Measurements from ENCODE around the gene LRP1.
A peak's percentile ranks its signal among the peaks of the same experiment; 100 is the strongest.

Gene LRP1

DNA sequence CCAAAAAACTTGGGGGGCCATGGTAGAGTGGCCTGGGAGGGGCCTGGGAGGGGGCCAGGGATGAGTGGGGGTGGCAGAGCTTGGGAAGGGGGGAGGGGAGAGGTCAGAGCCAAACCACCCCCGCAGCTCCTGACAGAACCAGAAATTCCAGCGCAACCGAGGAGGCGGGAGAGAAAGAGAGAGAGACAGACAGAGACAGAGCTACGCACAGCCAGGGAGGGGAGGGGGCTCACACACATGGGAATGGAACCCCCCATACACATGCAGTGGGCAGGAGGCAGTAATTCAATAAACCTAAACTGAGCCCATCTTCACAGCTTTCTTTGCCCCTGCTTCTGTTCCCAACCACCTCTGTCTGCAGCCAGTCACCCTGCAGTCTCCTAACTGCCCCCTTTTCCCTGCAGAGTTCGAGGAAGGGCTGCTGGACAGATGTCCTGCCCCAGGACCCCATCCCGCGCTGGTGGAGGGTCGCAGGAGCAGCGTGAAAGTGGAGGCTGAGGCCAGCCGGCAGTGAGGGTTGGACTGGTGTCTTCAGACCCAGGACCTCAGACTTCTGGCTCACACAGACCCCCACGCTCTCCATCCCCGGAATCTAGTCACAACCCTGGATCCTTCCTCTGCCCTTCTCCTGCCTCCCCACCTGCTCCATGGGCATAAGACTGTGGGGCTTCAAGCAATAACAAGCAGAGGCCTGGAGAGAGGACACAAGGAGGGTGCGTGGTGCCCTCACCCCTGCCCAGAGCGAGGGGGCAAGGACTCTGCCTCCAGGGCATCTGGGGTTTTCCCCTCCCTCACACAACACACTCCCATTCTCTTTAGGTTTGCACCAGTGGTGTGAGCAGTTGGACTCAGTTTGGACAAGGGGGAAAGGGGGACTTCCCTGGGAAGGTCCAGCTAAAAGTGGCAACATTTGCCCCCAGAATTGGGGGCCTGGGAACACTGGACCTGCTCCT lies 33.8 kb upstream of the LRP1 start:
- no peak for DNase-seq (ENCODE audit: low read depth in 2 of 2)

DNA sequence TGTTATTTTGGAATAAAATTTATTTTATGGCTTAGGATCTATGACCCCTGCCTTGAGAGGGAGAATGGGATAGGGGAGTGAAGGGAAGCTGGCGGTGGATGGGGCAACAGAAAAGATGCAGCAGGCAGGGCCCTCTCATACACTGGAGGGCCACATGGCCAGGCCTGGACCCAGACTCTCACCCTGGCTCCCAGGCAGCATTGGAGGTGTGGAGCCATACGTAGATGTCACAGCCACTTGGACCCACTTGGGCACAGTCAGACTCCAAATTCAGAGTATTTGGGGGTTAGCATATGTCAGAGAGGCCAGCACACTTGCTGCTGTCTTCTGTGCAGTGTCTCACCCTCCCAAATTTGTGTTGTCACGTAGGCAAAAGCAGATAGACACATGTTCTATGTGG lies 32.8 kb upstream of the LRP1 start:
- no peak for DNase-seq (ENCODE audit: low read depth in 2 of 2)

DNA sequence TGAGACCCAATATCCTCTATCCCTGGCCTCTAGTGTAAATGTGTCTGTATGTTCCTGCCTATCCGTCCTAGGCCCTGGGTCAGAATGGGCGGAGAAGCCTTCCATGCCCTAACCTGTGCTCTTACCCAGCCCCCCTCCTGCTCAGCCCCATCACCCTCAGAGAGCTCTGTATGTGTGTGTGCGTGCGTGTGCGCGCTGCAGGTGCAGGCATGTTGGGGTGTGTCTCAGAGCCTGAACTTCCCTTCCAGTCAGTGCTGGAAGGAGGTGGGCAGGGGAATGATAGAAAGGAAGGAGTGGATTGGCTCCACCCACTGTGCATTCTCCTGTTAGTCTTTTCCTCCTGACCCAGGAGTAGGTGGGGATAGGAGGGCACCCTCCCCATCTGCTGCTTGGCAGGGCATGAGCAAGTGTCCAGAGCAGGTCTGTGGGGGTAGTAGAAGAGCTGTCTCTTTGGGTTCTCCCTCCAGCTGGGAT lies 32.1 kb upstream of the LRP1 start:
- no peak for DNase-seq (ENCODE audit: low read depth in 2 of 2)

DNA sequence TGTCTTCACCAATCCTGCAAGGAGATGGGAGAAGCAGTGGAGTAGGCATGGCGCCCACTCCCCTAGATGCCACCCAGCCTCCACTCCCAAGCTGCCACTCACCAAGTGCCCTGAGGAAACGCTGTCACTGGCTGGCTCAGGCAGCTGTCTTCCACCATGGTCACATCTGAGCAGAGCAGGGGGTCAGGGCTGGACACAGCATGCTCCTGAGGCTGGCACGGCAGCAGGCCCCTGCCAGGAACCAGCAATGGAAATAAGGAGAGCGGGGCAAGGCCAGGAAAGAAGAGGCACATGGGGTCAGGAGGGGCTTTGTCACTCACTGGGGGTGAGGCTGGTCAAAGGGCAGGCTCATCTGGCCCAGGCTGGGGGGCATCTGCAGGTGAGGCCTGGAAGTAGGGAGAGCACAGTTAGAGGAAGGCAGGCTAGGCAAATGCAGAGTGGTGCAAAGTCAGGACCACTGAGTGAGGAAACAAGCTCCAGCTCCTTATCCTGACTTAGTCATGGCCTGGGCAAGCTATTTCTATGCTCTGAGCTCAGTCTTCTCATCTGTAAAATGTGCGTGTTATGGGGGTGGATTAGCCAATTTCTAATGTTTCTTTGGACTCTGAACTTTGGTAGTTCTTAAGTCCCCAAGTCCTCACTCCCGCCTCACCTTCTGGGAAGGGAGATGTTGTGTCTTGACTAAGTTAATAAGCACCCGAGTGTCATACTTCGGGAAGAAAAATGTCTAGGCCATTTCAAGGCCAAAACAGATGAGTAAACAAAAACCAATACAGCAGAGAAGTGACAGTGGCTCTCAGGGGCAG lies 31.3 kb upstream of the LRP1 start:
- no peak for DNase-seq (ENCODE audit: low read depth in 2 of 2)

DNA sequence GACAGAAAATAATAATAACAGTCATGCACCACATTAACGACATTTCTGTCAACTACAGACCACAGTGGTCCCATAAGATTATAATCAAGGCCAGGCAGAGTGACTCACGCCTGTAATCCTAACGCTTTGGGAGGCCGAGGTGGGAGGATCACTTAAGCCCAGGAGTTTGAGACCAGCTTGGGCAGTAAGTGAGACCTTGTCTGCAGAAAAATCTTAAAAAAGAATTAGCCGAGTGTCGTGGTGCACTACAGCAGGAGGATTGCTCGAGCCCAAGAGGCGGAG lies 30.8 kb upstream of the LRP1 start:
- no peak for DNase-seq (ENCODE audit: low read depth in 2 of 2)

DNA sequence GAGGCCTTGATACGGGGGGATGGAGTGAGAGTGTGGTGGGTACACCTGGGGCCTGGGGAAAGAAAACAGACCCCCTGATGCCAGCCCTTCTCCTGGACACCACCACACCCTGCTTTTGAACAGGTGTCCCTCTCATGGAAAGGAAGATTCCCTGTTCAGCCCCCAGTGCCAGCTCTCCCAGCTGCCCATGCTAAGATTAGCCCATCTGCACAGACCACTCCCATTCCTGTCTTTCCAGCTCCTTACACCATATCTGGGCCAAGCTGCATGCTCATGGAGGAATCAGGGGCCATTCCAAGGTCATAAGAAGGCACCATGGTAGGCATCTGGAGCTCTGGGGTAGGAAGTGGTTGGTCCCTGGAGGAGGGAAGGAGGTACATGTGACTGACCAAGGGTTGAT lies 29.7 kb upstream of the LRP1 start:
- DNase-seq (ENCODE audit: low read depth in 2 of 2) = no peak

DNA sequence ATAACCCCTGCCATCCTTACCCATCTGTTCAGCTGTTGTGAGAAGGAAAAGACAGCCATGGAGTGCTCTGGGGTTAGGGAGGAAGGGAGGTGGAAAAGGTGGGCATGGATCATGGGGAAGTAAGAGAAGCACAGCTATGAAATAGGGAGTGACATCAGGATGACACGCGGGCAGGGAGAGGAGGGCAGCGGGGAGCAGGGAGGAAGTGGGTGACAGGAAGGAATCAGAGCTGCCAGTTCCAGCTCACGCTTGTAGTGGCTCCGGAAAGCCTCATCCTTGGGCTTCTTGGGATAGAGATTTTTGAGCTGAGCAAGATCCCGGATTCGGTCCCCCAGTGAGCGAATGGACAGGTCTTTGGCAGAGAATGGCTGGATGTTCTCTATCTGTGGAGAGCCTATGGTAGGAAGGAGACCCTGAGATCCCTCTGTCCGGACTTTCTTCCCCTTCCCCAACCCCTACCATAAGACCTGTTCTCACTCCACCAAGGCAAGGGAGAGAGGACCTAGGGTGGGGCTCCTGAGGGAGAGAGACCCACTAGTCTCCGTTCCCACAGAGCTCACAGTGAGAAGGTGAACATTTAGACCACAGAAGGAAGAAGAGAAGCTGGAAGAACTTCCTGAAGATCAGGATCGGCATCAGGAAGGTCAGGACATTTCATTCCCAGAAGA lies 29.1 kb upstream of the LRP1 start:
- DNase-seq (ENCODE audit: low read depth in 2 of 2) = no peak

- DNase-seq (ENCODE audit: low read depth in 2 of 2) = no peak
Observed at GRCh38 chr12:57099766-57100165, 28.5 kb upstream of the LRP1 start.

DNA sequence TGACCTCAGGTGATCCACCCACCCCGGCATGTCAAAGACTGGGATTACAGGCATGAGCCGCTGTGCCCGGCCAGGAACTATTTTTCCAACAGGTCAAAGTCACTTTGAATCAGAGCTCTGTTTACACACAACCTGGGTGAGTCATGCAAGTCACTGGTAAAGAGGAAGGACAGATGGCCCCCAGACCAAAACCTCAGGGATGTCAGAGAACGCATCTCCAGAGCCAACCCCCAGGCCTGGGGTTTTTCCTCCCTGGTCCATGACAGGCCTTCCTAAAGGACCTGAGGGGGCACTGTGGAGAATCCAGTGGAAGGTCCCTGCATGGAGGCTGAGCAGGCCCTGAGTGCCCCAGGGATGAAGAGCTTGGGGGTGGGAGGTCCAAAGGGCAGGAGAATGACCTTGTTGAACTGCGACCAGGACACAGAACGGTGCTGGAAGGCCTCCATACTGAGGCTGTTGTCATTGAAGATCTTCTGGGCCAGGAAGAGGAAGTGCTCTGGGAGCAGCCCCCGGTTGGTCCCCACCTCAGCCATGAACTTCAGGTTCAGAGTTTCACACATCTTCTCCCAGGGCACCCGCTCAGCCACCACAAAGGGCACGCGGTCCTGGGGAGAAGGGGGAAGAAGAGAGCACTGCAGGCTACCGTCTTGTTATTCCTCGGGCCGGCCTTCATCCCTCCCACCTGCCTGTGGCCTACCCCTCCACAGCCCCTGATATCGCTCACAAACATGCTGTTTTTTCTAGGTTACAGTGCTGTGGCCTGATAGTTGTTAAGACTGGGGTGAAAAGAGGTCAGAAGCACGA lies 26.2 kb upstream of the LRP1 start:
- DNase-seq (ENCODE audit: low read depth in 2 of 2) = no peak

DNA sequence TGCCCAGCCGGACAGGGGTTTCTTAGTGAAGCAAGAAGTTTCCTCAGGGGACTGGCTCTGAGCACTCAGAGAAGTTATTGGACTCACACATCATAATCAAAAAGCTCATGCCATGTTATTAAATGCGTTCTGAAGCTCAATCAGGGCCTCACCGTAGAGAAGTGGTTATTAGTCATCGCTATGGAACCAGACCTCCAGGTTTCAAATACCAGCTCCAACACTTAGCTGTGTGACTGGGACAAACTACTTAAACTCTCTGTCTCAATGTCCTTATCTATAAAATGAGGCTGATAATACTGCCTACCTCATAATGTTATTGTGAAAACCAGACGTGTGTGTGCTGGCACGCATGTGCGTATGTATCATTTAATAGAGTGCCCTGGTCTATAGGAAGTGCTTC lies 24.4 kb upstream of the LRP1 start:
- DNase-seq (ENCODE audit: low read depth in 2 of 2) = no peak

DNA sequence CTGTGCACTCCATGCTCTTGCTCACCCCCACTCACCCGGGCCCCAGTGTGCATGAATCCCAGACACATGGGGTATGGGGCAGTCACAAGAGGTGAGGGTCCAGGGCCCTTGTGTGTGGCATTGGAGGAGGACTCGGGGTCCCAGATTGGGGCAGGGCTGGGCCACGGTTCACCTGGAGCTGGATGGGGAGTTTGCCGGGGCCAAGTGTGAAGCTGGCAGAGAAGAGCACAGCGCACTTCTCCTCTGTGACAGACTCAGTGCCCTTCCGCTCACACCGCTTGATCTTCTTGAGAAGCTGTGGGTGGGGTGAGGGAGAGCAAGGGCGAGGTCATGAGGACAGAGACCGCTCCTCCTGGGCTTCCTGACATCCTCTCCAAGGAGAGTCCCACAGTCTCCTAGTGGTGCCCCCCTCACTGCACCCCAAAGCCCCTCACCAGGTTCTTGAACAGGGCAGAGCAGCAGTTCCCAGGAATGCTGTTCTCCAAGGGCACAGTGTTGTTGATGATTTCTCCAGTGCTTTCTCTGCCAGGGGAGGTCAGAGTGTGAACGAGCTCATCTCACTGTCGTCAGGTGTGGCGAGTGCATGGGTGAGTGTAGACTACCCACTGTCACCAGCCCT lies 23.9 kb upstream of the LRP1 start:
- no peak for DNase-seq (ENCODE audit: low read depth in 2 of 2)

DNA sequence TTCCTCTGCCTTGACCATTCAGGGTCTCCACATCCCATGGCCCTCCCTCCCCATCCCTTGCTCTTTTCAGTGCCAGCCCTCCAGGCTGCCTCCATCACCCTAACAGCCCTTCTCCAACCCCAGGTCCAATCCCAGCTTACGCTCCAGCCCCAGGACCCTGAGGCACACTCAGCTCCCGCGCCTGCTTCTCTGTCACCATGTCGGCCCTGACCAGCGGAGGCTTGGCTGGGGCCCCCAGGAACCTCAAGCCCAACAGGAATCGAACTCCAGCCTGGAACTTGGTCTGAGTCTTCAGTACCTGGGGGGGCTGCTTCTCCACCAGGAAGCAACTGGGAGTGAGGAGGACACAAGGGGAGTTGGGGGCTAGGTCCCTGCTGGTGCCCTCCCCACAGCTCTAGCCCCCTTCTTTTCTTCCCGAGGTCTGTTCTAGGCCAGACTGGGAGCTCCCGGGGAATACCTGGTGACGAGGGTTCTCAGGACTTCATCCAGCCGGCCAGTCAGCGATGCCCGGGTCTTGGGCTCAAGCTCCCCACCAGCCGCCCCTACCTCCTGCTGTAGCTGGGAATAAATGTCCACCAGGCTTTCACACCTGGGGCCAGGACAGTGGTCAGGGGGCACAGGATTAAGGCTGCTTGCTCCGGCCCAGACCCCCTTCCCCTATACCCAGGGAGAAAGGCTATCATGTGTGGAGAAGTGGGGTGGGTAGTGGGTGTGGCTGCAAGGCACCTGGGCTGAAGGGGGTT lies 23.1 kb upstream of the LRP1 start:
- no peak for DNase-seq (ENCODE audit: low read depth in 2 of 2)

GRCh38 chr12:57106021-57106708 lies 22.1 kb upstream of the LRP1 start:
- DNase-seq (ENCODE audit: low read depth in 2 of 2) = no peak

- no peak for DNase-seq (ENCODE audit: low read depth in 2 of 2)
Observed at GRCh38 chr12:57107456-57108155, 20.7 kb upstream of the LRP1 start.

- no peak for DNase-seq (ENCODE audit: low read depth in 2 of 2)
Observed at GRCh38 chr12:57109207-57110103, 18.8 kb upstream of the LRP1 start.

- DNase-seq (ENCODE audit: low read depth in 2 of 2) = peak; percentile 78
Observed at GRCh38 chr12:57110104-57111030, 17.9 kb upstream of the LRP1 start.
